GM06990 (cell line): ENCODE measurements around the gene EIF3K.
A peak's percentile ranks its signal among the peaks of the same experiment; 100 is the strongest.

Experiments used
- DNase-seq: peaks from one replicate; pipeline ENCODE4 v3.0.0-alpha.2; 2011; ENCODE audit not compliant: insufficient read length; ENCODE audit errors: extremely low read depth
- H3K27me3 ChIP-seq: replicated peaks from 2 replicates; pipeline ENCODE4 v1.6.0; 2011; ENCODE audit warnings: low read length; ENCODE audit not compliant: control insufficient read depth, insufficient read depth
- H3K36me3 ChIP-seq: 2 replicates; pipeline ENCODE4 v1.5.1; 2011; ENCODE audit warnings: low read length; ENCODE audit not compliant: control insufficient read depth, insufficient read depth
- H3K4me3 ChIP-seq: replicated peaks from 2 replicates; pipeline ENCODE4 v1.5.1; 2011; ENCODE audit warnings: low read depth, mild to moderate bottlenecking, control low read depth, low read length
- TF ChIP-seq, protein P1 (sequence below): IDR thresholded peaks from 2 replicates; pipeline ENCODE4 v1.5.1; 2011; ENCODE audit warnings: low read length, control low read depth, mild to moderate bottlenecking, inconsistent platforms; ENCODE audit not compliant: insufficient read depth, poor library complexity, severe bottlenecking

The EIF3K gene

DNA sequence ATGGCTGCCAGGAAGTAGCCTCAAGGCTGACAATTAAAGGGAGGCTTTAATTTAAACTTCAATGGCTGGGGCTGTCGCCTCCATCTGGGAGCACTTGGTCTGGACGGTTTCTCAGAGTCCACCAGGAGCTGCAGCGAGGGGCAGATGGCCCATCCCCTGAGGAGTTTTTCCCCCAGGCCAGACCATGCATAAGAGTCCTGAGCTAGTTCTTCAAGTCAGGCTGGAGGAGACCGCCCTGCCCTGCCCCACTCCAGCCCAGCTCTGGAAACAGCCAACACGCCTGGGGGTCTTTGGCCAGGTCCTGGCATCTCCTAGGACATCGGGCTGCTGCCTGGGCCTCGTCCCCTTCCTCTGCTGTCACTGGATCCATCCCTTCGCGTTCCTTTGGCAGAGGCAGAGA is 23.2 kb downstream of the EIF3K start:
- DNase-seq: no peak
- Histone ChIP-seq H3K36me3 (no peaks in the 10 kb centered on the region; the same call in 1 of the 2 replicates), H3K27me3 (no peaks in the 10 kb centered on the region), H3K4me3 (no peak overlapping the region)
- TF ChIP-seq, protein P1, sequence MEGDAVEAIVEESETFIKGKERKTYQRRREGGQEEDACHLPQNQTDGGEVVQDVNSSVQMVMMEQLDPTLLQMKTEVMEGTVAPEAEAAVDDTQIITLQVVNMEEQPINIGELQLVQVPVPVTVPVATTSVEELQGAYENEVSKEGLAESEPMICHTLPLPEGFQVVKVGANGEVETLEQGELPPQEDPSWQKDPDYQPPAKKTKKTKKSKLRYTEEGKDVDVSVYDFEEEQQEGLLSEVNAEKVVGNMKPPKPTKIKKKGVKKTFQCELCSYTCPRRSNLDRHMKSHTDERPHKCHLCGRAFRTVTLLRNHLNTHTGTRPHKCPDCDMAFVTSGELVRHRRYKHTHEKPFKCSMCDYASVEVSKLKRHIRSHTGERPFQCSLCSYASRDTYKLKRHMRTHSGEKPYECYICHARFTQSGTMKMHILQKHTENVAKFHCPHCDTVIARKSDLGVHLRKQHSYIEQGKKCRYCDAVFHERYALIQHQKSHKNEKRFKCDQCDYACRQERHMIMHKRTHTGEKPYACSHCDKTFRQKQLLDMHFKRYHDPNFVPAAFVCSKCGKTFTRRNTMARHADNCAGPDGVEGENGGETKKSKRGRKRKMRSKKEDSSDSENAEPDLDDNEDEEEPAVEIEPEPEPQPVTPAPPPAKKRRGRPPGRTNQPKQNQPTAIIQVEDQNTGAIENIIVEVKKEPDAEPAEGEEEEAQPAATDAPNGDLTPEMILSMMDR: no peak

DNA sequence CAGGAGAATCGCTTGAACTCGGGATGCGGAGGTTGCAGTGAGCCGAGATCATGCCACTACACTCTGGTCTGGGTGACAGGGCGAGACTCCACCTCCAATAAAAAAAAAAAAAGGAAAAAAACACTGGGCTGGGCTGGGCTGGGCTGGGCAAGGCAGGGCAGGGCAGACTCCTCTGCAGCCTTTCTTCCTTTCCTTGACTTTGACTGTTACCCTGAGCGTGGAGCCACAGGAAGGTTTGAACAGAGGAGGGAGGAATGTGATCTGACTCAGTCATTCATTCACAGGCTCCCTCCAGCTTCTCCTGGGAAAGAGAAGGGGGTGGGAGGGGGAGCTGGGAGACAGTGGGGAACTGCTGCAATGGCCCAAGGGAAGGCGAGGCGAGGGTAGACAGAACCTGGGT is 25.7 kb downstream of the EIF3K start:
- Histone ChIP-seq H3K36me3 (no peaks in the 10 kb centered on the region), H3K27me3 (no peaks in the 10 kb centered on the region), H3K4me3 (no peak overlapping the region)
- DNase-seq: no peak
- TF ChIP-seq, protein P1: no peak

DNA sequence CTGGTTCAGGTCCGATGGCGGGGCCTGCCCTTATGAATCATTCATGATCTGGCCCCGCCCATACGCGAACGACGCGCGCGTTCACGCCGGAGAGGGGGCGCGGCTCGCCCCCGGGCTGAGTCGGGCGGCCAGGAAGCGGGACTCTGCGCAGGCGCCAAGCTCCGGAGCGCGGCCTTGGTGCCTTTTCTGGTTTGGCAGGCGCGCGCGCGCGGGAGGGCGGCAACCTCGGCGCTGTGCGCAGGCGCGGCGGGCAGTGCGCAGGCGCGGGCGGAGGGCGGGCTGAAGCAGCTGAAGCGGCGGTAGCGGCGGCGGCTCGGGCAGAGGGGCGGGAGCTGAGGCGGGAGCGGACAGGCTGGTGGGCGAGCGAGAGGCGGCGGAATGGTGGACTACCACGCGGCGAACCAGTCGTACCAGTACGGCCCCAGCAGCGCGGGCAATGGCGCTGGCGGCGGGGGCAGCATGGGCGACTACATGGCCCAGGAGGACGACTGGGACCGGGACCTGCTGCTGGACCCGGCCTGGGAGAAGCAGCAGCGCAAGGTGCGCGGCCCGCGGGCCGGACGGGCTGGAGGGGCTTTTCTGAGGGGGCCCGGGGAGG is 28.5 kb downstream of the EIF3K start, which contains the start of gene ACTN4:
TSS of gene ACTN4 (plus strand) at position 282 of the 598 bp plus-strand sequence. CDS start at position 379, 97 bp downstream.
- H3K27me3 ChIP-seq: no peaks in the 10 kb centered on the region
- DNase-seq: peak; percentile 99
- TF ChIP-seq, protein P1: no peak
- H3K4me3 ChIP-seq: peak within 1 kb of the TSS; percentile 94
- H3K36me3 ChIP-seq: no peaks in the 10 kb centered on the region

DNA sequence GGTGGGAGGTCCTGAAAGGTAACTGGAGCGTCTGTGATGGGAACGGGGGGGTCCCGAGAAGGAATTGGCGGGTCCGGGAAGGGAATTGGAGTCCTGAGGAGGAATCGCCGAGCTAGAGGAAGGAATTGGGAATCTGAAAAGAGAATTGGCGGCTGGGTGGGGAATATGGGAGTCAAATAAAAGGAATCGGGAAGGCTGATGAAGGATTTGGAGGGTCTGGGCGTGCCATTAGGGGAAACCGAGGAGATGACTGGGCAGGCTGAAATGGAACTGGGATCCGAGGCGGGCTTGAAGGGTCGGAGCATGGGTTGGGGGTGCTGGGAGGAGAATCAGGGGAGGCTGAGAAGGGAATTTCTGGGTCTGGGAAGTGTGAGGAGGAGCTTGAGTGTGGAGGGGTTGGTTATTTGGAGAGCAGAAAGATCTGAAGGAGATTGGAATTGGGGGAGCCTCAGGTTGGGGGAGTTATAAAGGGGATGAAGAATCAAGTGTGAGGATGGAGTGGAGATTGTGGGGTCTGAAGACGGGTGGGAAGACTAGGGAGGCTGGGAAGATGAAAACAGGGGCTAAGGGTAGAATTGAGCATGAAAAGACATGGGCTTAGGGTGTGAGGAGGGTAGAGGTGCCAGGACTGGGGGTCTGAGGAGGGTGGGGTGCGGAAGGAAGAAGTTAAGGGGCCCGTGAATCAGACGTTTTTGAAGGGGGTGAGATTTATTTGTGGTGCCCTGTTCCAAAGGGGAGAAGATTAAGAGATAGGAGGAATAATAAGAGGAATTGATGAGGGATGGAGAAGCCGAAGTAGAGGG is 29.2 kb downstream of the EIF3K start:
- Histone ChIP-seq H3K36me3 (no peaks in the 10 kb centered on the region), H3K27me3 (no peaks in the 10 kb centered on the region), H3K4me3 (peak overlapping the region; percentile 94)
- DNase-seq: no peak
- TF ChIP-seq, protein P1: no peak

DNA sequence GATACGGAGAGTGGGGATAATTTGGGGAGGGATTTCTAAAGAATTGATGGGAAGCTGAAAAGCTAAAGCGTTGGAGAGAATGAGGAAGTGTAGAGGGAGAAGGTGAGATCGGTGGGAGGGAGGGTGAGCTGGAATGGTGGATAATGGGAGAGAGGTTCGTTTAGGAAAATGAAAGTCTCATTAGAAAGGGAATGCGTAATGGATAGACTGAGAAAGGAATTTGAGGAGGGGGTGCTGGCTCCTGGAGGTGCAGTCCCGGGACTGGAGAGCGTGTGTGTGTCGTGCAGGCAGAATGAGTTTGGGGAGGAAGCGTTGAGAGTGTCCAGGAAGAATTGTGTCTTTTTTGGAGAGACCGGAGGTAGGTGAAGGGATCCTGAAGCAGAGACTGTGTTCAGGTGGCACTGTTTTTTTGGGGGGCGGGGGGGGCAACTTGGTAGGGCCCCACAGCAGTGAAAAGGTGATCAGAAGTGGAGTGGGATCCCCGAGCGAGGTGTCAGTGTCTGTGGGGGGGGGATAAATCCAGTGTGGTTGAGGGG is 29.8 kb downstream of the EIF3K start:
- TF ChIP-seq, protein P1: no peak
- no peaks in the 10 kb centered on the region for H3K27me3 ChIP-seq
- H3K4me3 ChIP-seq: peak overlapping the region; percentile 94
- no peaks in the 10 kb centered on the region for H3K36me3 ChIP-seq
- no peak for DNase-seq
